Adipocyte (in vitro differentiated cells): ENCODE measurements around the gene SLC39A12.
A peak's percentile ranks its signal among the peaks of the same experiment; 100 is the strongest.

Experiments used
- DNase-seq: peaks from one replicate; pipeline ENCODE4 v3.0.0-alpha.2; 2015; ENCODE audit warnings: low read depth
- H3K27me3 ChIP-seq: replicated peaks from 2 replicates; pipeline ENCODE4 v1.7.0; 2013; ENCODE audit warnings: mild to moderate bottlenecking, low read length, moderate library complexity; ENCODE audit not compliant: control insufficient read depth, insufficient read depth
- H3K36me3 ChIP-seq: 2 replicates; pipeline ENCODE4 v1.7.0; 2013; ENCODE audit warnings: low read length, mild to moderate bottlenecking, moderate library complexity; ENCODE audit not compliant: control insufficient read depth, insufficient read depth, severe bottlenecking
- H3K4me1 ChIP-seq: 2 replicates; pipeline ENCODE4 v1.7.0; 2013; ENCODE audit warnings: mild to moderate bottlenecking, low read length, moderate library complexity; ENCODE audit not compliant: control insufficient read depth, insufficient read depth
- H3K4me3 ChIP-seq: 2 replicates; pipeline ENCODE4 v1.7.0; 2013; ENCODE audit warnings: mild to moderate bottlenecking, low read length, moderate library complexity
- H3K9ac ChIP-seq: 2 replicates; pipeline ENCODE4 v1.7.0; 2013; ENCODE audit warnings: mild to moderate bottlenecking, low read length, moderate library complexity
- H3K9me3 ChIP-seq: 2 replicates; pipeline ENCODE4 v1.7.0; 2013; ENCODE audit warnings: mild to moderate bottlenecking, low read length, moderate library complexity; ENCODE audit not compliant: control insufficient read depth

The SLC39A12 gene

GRCh38 chr10:17965649-17966235, 14.0 kb downstream of the SLC39A12 start:
- Histone ChIP-seq H3K9me3 (peaks cover 14% of the 10 kb centered on the region), H3K9ac (no peak overlapping the region), H3K36me3 (no peaks in the 10 kb centered on the region), H3K4me1 (peaks cover 9% of the 10 kb centered on the region), H3K4me3 (no peak overlapping the region), H3K27me3 (no peaks in the 10 kb centered on the region)
- peak; percentile 44 for DNase-seq

DNA sequence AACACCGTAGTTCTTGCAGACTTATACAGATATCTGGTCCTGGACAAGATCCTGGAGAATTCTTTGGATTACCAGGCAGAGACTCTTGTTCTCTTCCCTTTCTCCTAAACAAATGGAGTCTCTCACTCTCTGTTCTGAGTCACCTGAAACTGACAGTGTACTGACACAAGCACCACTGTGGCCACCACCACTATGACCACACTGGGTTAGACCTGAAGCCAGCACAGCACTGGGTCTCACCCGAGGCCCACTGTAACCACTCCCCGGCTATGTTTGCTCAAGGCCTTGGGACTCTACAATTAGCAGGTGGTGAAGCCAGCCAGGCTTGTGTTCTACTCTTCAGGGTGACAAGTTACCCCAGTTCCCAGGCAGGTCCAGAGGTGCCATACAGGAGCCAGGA, 22.8 kb downstream of the SLC39A12 start:
- Histone ChIP-seq H3K9ac (no peak overlapping the region), H3K4me3 (no peak overlapping the region), H3K4me1 (peaks cover 4% of the 10 kb centered on the region), H3K27me3 (no peaks in the 10 kb centered on the region), H3K36me3 (no peaks in the 10 kb centered on the region), H3K9me3 (peaks cover 14% of the 10 kb centered on the region)
- no peak for DNase-seq

- peak; percentile 24 for DNase-seq
- Histone ChIP-seq H3K4me3 (peak overlapping the region; percentile 13), H3K9me3 (no peaks in the 10 kb centered on the region), H3K36me3 (no peaks in the 10 kb centered on the region), H3K9ac (no peak overlapping the region), H3K4me1 (peaks cover 41% of the 10 kb centered on the region), H3K27me3 (no peaks in the 10 kb centered on the region)
Measured at GRCh38 chr10:17980846-17981565, 29.3 kb downstream of the SLC39A12 start.

- DNase-seq, result peak; percentile 88
- Histone ChIP-seq H3K4me3 (peak overlapping the region; percentile 13), H3K9me3 (no peaks in the 10 kb centered on the region), H3K4me1 (peaks cover 41% of the 10 kb centered on the region), H3K36me3 (no peaks in the 10 kb centered on the region), H3K27me3 (no peaks in the 10 kb centered on the region), H3K9ac (no peak overlapping the region)
Measured at GRCh38 chr10:17981766-17982380, 30.2 kb downstream of the SLC39A12 start.

DNA sequence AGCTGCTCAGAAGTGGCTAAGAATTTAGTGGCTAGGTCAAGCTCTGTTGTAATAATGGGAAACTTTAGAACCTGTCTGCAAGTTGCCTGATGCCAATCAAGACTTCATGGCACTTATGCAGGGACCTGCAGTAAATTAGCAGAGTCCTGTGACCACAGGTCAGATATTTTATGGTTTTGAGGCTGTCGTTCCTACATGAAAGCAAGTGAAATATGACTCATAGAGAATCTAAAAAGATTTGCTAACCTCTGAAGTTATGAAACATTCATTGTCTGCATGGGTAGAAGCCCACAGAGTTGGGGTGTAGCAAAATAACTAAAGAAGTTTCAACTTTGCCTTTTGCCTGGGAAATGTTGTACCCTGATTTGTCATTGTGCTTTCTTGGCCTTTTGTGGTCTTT, 32.3 kb downstream of the SLC39A12 start:
- DNase-seq, result peak; percentile 70
- no peaks in the 10 kb centered on the region for H3K9me3 ChIP-seq
- no peak overlapping the region for H3K4me3 ChIP-seq
- H3K27me3 ChIP-seq, result no peaks in the 10 kb centered on the region
- no peaks in the 10 kb centered on the region for H3K36me3 ChIP-seq
- H3K9ac ChIP-seq, result no peak overlapping the region
- H3K4me1 ChIP-seq, result peaks cover 41% of the 10 kb centered on the region

- Histone ChIP-seq H3K4me1 (peaks cover 36% of the 10 kb centered on the region), H3K9me3 (no peaks in the 10 kb centered on the region)
Measured at GRCh38 chr10:17984563-17984962, 32.8 kb downstream of the SLC39A12 start.

DNA sequence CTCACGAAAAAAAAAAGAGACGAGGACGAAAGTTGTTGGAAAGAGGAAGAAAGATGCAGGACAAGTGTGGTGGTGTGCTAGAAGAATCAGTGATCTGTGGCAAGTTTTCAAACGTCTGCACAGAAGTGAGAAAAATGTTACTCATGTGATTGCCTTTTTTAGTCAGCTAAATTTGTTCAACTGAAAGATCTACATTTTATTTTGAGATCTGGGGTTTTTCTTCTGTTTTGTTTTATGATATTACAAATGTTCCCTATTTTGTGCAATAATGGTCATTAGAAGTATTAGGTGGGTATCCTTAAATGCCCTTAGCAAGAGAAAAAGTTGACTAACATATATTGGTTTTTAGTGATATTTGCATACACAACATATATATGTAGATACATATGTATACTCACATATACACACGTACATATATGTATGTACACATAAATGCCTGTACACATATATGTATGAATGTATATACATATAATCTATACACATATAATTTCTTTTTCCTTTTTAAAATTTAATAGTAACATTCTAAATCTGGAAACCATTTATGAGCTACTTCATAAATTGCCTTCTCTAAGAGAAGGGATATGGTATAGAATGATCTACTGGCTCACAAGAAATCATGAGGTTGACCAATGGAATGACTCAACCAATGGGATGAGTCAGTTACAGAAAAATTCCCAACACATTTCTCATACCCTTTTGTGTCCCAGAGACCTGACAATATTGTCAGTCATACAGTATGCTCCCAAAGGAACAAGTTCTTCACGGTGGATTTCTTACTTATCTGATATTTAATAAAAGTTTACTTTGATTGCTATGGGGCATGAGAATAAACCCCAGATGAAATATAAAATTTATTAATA, 38.4 kb downstream of the SLC39A12 start:
- DNase-seq, result peak; percentile 58
- peaks cover 12% of the 10 kb centered on the region for H3K4me1 ChIP-seq
- no peaks in the 10 kb centered on the region for H3K27me3 ChIP-seq
- H3K4me3 ChIP-seq, result no peak overlapping the region
- H3K36me3 ChIP-seq, result no peaks in the 10 kb centered on the region
- H3K9ac ChIP-seq, result no peak overlapping the region
- H3K9me3 ChIP-seq, result no peaks in the 10 kb centered on the region

More at GRCh38 chr10:17984563-17984962, 32.8 kb downstream of the SLC39A12 start:
- Histone ChIP-seq H3K27me3 (no peaks in the 10 kb centered on the region), H3K4me3 (no peak overlapping the region), H3K36me3 (no peaks in the 10 kb centered on the region), H3K9ac (no peak overlapping the region)
- no peak for DNase-seq

DNA sequence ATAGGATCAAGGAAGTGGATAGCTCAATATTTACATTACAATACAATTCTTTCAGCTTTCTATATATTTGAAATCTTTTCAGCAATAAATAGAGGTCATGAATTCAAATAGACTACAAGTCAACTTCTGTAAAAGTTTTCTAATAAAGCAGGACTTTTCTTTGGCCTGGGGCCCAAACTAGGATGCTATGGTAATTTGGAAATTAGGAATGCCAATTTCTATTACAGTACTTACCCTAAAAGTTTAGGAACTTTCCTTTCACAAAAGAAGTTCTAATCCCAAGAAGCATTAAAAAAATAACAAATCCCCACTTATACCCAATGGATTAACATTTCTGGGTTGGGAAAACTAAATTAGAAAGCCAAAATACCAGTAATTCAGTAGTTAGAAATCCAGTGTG, 40.5 kb downstream of the SLC39A12 start:
- Histone ChIP-seq H3K9ac (no peak overlapping the region), H3K27me3 (no peaks in the 10 kb centered on the region), H3K36me3 (no peaks in the 10 kb centered on the region), H3K4me3 (no peak overlapping the region), H3K9me3 (no peaks in the 10 kb centered on the region), H3K4me1 (peaks cover 12% of the 10 kb centered on the region)
- no peak for DNase-seq

DNA sequence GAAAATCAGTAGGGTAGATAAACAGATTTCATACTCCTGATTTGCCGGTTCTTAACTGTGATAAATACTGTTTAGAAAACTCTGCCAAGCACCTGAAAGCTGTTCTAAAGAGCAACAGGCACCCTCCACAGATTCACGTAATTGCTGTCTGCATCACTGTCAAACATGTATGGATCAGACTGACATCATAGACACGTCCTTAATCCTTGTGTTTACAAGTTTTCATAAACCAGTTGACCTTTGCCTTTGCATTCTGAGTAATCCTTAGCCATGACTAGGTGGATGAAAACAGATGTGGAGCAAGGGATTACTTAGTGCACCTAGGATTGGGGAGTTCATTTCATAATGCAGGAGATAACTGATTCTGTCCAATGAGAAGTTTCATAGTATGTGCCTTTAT, 41.6 kb downstream of the SLC39A12 start:
- no peaks in the 10 kb centered on the region for H3K27me3 ChIP-seq
- no peak overlapping the region for H3K4me3 ChIP-seq
- no peaks in the 10 kb centered on the region for H3K36me3 ChIP-seq

DNA sequence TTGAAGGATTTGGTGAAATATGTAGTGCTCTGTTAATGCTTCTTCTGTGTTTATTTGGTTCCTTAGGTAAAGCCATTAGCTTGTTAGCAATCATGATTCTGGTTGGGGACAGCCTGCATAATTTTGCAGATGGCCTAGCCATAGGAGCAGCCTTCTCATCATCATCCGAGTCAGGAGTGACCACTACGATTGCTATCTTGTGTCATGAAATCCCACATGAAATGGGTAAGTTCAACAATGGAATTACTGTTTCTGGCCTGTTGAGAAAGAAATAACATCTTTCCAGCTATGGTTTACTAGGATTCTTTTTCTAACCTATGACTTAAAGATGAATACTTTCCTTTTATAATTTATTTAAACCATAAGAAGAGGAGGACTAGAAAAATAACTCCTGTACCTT, 48.9 kb downstream of the SLC39A12 start:
- Histone ChIP-seq H3K9ac (no peak overlapping the region), H3K4me3 (no peak overlapping the region), H3K27me3 (no peaks in the 10 kb centered on the region), H3K4me1 (peaks cover 6% of the 10 kb centered on the region), H3K36me3 (no peaks in the 10 kb centered on the region), H3K9me3 (no peaks in the 10 kb centered on the region)
- no peak for DNase-seq

More for the DNA sequence above, 41.6 kb downstream of the SLC39A12 start:
- DNase-seq, result peak; percentile 12
- Histone ChIP-seq H3K4me1 (peaks cover 12% of the 10 kb centered on the region), H3K9me3 (no peaks in the 10 kb centered on the region), H3K9ac (no peak overlapping the region)

- Histone ChIP-seq H3K9ac (peak overlapping the region; percentile 38), H3K9me3 (no peaks in the 10 kb centered on the region), H3K4me3 (peak overlapping the region; percentile 64), H3K36me3 (no peaks in the 10 kb centered on the region), H3K27me3 (no peaks in the 10 kb centered on the region), H3K4me1 (peaks cover 23% of the 10 kb centered on the region)
- no peak for DNase-seq
Measured at GRCh38 chr10:18005445-18005780, 53.7 kb downstream of the SLC39A12 start.
